Loucy (cell line): ENCODE measurements around the gene HPF1.

Experiments used
- H2AFZ ChIP-seq: fragments of 200-600 bp; sonication (generic); 2 replicates; pipeline ENCODE4 v1.6.0; 2016; ENCODE audit warnings: antibody characterized with exemption, mild to moderate bottlenecking, low read length, moderate library complexity
- H3F3A ChIP-seq: fragments of 200-600 bp; 2 replicates; pipeline ENCODE4 v1.6.0; 2016; ENCODE audit warnings: antibody characterized with exemption, low read depth, mild to moderate bottlenecking
- H3K27me3 ChIP-seq: fragments of 200-600 bp; sonication (generic); 2 replicates; pipeline ENCODE4 v1.6.1; 2014; ENCODE audit warnings: low read length, mild to moderate bottlenecking; ENCODE audit not compliant: insufficient read depth, poor library complexity, severe bottlenecking
- H3K36me3 ChIP-seq: fragments of 200-600 bp; sonication (generic); 2 replicates; pipeline ENCODE4 v1.6.1; 2016; ENCODE audit warnings: low read length; ENCODE audit not compliant: insufficient read depth
- H3K4me1 ChIP-seq: fragments of 200-600 bp; sonication (generic); 2 replicates; pipeline ENCODE4 v1.5.1; 2014; ENCODE audit warnings: low read length, mild to moderate bottlenecking; ENCODE audit not compliant: insufficient read depth, poor library complexity, severe bottlenecking
- H3K4me2 ChIP-seq: fragments of 200-600 bp; sonication (generic); 2 replicates; pipeline ENCODE4 v1.6.0; 2014; ENCODE audit warnings: antibody characterized with exemption, low read length, low read depth, mild to moderate bottlenecking; ENCODE audit not compliant: poor library complexity, severe bottlenecking
- H3K4me3 ChIP-seq: fragments of 200-600 bp; sonication (generic); 2 replicates; pipeline ENCODE4 v1.5.1; 2014; ENCODE audit warnings: low read length, mild to moderate bottlenecking, mixed read lengths; ENCODE audit not compliant: poor library complexity, severe bottlenecking
- H3K79me2 ChIP-seq: fragments of 200-600 bp; sonication (generic); 2 replicates; pipeline ENCODE4 v1.6.1; 2014; ENCODE audit warnings: low read length; ENCODE audit not compliant: insufficient read depth
- H3K9ac ChIP-seq: fragments of 200-600 bp; sonication (generic); 2 replicates; pipeline ENCODE4 v1.6.0; 2014; ENCODE audit warnings: mild to moderate bottlenecking, low read depth, low read length, moderate library complexity; ENCODE audit not compliant: poor library complexity, severe bottlenecking
- H3K9me2 ChIP-seq: fragments of 200-600 bp; sonication (generic); replicated peaks from 2 replicates; pipeline ENCODE4 v1.6.1; 2016; ENCODE audit warnings: low read depth, low read length, mixed read lengths
- H3K9me3 ChIP-seq: fragments of 200-600 bp; sonication (generic); 2 replicates; pipeline ENCODE4 v1.6.1; 2014; ENCODE audit warnings: mild to moderate bottlenecking, antibody characterized with exemption, low read length, low read depth; ENCODE audit not compliant: insufficient read depth
- H4K20me1 ChIP-seq: fragments of 200-600 bp; sonication (generic); 2 replicates; pipeline ENCODE4 v1.6.0; 2014; ENCODE audit warnings: antibody characterized with exemption, low read length, mild to moderate bottlenecking; ENCODE audit not compliant: insufficient read depth, poor library complexity, severe bottlenecking
- EZH2phosphoT487 ChIP-seq: fragments of 200-600 bp; IDR thresholded peaks from 2 replicates; pipeline ENCODE4 v1.6.1; 2018; ENCODE audit warnings: antibody characterized with exemption, mild to moderate bottlenecking, moderate library complexity, borderline replicate concordance
- TF ChIP-seq, protein P1 (sequence below): fragments of 200-600 bp; sonication (generic); conservative IDR thresholded peaks from 2 replicates; pipeline ENCODE4 v1.5.1; 2014; ENCODE audit warnings: mild to moderate bottlenecking, antibody characterized with exemption, low read length

HPF1 gene

DNA sequence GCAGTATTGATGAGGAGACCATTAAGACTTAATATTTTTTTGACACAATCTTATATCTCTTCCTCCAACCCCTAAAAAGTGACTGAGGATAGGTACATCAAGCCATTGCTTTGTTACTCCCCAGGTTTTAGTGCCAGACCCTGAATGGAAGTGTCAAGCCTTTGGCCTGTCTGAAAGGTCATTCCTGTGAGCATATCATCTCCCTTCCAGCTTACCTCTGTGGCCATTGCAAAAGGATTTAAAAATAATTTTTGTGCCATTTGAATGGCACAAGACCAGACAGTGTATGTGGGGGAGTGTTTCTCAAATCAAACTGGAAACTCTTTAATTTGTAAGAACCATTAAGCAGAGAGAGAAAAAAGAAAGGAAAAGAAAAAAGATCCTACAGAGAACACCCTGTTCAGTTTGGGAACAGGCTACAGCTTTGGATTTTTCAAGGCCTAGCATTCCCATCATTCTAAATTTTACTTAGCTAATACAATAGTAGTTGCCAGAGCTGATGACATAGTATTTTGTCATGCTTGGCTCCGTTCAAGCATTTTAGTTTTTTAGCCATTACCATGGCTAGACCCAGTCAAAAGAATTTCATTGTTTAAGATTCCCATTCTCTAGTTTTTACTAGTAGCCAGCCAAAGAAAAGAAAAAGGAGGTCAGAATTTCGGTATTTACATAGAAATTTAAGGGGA is 49.6 kb downstream of the HPF1 start:
- no peaks in the 10 kb centered on the region for H3K9me3 ChIP-seq
- H3K79me2 ChIP-seq = no peaks in the 10 kb centered on the region
- no peaks in the 10 kb centered on the region for H4K20me1 ChIP-seq
- H3K9ac ChIP-seq = no peak overlapping the region
- TF ChIP-seq, protein P1, sequence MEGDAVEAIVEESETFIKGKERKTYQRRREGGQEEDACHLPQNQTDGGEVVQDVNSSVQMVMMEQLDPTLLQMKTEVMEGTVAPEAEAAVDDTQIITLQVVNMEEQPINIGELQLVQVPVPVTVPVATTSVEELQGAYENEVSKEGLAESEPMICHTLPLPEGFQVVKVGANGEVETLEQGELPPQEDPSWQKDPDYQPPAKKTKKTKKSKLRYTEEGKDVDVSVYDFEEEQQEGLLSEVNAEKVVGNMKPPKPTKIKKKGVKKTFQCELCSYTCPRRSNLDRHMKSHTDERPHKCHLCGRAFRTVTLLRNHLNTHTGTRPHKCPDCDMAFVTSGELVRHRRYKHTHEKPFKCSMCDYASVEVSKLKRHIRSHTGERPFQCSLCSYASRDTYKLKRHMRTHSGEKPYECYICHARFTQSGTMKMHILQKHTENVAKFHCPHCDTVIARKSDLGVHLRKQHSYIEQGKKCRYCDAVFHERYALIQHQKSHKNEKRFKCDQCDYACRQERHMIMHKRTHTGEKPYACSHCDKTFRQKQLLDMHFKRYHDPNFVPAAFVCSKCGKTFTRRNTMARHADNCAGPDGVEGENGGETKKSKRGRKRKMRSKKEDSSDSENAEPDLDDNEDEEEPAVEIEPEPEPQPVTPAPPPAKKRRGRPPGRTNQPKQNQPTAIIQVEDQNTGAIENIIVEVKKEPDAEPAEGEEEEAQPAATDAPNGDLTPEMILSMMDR = no peak
- TF ChIP-seq EZH2phosphoT487 = no peak
- H3K36me3 ChIP-seq = peaks cover 2% of the 10 kb centered on the region; the same call in 1 of the 2 replicates
- no peaks in the 10 kb centered on the region for H3F3A ChIP-seq
- H3K27me3 ChIP-seq = no peaks in the 10 kb centered on the region
- H3K9me2 ChIP-seq = no peaks in the 10 kb centered on the region
- H3K4me1 ChIP-seq = no peaks in the 10 kb centered on the region
- no peak overlapping the region for H3K4me3 ChIP-seq
- no peak overlapping the region for H3K4me2 ChIP-seq
- H2AFZ ChIP-seq = no peak overlapping the region

DNA sequence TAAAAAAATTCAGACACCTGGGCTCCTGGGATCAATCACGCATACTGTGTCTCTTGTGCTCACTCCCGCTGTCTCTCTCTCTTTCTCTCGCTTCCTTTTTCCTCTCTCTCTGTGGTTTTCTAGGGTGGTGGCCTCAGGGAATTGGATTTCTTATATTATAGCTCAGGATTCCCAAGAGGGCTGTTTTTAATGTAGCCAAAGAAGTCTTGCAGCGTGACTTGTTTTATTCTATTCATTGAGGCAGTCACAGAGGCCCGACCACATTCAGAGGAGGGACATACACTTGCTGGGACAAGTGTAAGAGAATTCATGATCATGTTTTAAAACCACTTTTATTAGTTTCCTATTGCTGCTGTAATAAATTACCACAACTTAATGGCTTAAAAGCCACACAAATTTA is 59.4 kb downstream of the HPF1 start:
- Histone ChIP-seq H3K79me2 (no peaks in the 10 kb centered on the region), H3K9ac (no peak overlapping the region), H3K36me3 (peaks cover 5% of the 10 kb centered on the region; the same call in 1 of the 2 replicates), H3K4me2 (no peak overlapping the region), H3F3A (no peaks in the 10 kb centered on the region), H3K4me1 (no peaks in the 10 kb centered on the region), H3K27me3 (no peaks in the 10 kb centered on the region), H3K9me3 (no peaks in the 10 kb centered on the region), H3K9me2 (no peaks in the 10 kb centered on the region), H4K20me1 (no peaks in the 10 kb centered on the region), H3K4me3 (no peak overlapping the region), H2AFZ (no peak overlapping the region)
- TF ChIP-seq EZH2phosphoT487 = no peak
- TF ChIP-seq, protein P1 = no peak

GRCh38 chr4:169690787-169691186 is 67.0 kb downstream of the HPF1 start:
- H3K4me3 ChIP-seq = no peak overlapping the region
- H3K4me2 ChIP-seq = no peak overlapping the region
- no peaks in the 10 kb centered on the region for H3F3A ChIP-seq
- no peak overlapping the region for H3K9ac ChIP-seq
- H3K36me3 ChIP-seq = peaks cover 4% of the 10 kb centered on the region; the same call in 1 of the 2 replicates
- no peaks in the 10 kb centered on the region for H4K20me1 ChIP-seq
- no peaks in the 10 kb centered on the region for H3K9me2 ChIP-seq
- no peaks in the 10 kb centered on the region for H3K27me3 ChIP-seq
- TF ChIP-seq, protein P1 = no peak
- no peaks in the 10 kb centered on the region for H3K79me2 ChIP-seq
- no peaks in the 10 kb centered on the region for H3K4me1 ChIP-seq
- H3K9me3 ChIP-seq = no peaks in the 10 kb centered on the region
- no peak overlapping the region for H2AFZ ChIP-seq
